ENCODE data around the gene JPH3.

JPH3 gene

DNA sequence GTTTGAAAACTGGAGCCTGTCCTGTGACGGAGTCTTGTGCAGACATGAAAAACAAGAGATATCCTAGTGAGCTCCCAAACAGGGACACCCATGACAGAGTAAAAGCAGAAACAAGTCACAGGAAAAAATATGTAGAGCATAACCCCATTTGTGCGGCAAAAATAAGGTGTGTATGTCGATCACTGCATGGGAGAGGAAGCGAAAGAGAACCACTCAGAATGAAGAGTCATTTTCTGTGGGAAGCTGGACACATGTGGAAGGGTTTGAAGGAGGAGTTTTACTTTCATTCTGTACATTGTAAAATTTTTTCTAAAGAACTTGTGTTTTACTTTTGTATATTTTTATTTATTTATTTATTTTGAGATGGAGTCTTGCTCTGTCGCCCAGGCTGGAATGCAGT is 72.1 kb downstream of the JPH3 start:
- TF ChIP-seq, protein P1, sequence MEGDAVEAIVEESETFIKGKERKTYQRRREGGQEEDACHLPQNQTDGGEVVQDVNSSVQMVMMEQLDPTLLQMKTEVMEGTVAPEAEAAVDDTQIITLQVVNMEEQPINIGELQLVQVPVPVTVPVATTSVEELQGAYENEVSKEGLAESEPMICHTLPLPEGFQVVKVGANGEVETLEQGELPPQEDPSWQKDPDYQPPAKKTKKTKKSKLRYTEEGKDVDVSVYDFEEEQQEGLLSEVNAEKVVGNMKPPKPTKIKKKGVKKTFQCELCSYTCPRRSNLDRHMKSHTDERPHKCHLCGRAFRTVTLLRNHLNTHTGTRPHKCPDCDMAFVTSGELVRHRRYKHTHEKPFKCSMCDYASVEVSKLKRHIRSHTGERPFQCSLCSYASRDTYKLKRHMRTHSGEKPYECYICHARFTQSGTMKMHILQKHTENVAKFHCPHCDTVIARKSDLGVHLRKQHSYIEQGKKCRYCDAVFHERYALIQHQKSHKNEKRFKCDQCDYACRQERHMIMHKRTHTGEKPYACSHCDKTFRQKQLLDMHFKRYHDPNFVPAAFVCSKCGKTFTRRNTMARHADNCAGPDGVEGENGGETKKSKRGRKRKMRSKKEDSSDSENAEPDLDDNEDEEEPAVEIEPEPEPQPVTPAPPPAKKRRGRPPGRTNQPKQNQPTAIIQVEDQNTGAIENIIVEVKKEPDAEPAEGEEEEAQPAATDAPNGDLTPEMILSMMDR (IDR thresholded peaks at IDR 0.05), result no peak

DNA sequence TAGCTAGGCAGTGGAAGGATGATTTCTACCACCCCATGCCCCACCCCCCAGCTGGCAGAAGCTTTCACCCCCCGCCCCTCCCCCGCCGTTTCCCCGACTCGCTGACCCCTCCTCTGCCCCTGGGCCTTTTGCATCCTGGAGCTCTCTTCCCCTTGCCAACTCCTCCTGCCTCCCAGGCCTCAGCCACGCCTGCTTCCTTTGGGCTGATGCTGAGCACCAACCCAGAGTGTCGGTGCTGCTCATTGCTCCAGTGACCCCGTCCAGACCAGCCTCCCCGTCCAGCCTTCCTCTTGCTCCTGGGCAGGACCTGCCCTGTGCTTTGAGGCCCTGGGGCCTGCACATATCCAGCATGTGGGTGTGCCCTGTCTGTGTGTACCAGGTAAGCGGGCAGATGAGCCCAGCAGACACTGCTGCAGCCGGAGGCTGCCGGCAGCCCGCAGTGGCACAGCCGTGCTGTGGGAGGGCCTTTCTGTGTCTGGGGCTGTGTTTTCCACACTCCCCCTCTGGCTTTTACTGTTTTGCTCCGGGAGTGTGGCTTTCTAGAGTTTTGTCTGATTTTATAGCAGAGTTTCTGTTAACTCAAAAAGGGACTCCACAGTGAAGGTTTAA is 72.9 kb downstream of the JPH3 start:
- TF ChIP-seq, protein P1 (IDR thresholded peaks at IDR 0.05), result no peak

DNA sequence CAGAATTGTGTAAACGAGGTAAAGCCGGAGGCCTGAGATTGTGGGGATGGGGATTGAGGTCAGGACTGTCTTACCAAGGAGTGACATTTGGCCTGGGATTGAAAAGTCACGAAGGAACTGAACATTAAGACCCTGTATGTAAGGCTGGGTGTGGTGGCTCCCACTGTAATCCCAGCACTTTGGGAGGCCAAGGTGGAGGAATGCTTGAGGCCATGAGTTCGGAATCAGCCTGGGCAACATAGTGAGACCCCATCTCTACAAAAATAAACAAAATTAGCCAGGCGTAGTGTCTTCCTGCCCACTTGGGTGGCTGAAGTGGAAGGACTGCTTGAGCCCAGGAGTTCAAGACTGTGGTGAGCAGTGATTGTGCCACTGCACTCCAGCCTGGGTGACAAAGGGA is 75.5 kb downstream of the JPH3 start:
- TF ChIP-seq, protein P1 (IDR thresholded peaks at IDR 0.05), result no peak

DNA sequence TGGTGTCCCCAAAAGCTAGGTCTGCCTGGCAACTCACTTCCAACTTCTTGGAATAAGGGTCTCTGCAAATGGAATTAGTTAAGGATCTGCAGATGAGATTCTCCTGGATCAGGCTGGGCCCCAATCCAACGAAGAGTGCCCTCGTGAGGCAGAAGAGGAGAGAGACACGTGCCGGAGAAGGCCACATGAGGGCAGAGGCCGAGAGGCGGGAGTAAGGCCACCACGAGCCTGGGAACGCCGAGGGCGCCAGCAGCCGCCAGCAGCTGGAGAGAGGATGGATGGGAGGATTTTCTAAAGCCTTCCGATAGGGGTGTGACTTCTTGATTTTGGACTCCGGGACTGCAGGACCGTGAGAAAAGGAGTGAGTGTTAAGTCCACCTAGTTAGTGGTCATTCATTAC is 76.3 kb downstream of the JPH3 start:
- TF ChIP-seq, protein P1 (IDR thresholded peaks at IDR 0.05), result no peak

DNA sequence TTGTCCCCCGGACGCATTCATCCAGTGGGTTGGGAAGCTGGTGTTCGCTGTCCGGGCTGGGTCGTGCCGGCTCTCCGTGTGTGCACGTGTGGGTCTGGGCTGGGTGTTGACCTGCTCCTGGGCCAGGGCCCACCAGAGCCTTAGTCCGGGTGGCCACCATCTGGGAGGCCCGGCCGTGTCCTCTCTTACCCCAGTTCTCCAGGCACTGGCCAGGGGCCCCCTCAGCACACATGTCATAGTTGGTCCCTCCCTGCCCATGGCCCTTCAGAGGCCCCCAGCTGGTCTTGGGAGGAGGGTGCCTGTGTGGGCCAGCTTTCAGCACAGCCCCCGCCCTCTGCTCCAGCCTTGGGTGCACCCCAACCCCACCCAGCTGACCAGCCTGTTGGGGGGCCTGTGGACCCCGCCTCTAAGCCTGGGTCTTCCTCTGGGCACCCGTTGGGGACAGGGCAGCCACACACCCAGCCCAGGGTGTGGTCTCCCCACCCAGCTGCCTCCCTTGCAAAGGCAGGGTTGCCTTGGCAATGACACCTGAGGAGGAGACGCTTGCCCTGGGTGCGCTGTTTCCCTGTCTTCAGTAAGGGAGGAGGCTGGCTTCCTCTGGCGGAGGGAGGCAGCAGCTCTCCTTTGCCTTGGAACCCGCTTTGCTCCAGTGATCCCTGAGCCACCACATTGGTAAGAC is 77.4 kb downstream of the JPH3 start:
- TF ChIP-seq, protein P1 (IDR thresholded peaks at IDR 0.05), result no peak

DNA sequence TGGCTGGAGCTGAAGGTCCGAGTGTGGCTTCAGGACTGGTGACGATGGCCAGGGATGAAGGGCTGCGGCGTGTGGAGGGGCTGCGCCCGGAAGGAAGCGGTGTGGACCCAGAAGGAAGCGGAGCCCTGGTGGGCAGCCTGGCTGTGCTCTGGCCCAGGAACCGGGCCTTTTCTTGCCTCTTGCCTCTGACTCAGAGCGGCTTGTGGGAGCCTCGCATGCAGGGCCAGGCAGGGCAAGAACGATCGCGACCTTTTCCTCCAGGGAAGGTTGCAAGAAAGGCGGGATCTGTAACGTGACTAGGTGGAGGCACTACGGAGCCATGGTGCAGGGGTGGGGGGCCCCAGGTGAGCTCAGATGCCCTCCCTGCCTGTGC is 78.0 kb downstream of the JPH3 start:
- TF ChIP-seq, protein P1 (IDR thresholded peaks at IDR 0.05), result no peak

DNA sequence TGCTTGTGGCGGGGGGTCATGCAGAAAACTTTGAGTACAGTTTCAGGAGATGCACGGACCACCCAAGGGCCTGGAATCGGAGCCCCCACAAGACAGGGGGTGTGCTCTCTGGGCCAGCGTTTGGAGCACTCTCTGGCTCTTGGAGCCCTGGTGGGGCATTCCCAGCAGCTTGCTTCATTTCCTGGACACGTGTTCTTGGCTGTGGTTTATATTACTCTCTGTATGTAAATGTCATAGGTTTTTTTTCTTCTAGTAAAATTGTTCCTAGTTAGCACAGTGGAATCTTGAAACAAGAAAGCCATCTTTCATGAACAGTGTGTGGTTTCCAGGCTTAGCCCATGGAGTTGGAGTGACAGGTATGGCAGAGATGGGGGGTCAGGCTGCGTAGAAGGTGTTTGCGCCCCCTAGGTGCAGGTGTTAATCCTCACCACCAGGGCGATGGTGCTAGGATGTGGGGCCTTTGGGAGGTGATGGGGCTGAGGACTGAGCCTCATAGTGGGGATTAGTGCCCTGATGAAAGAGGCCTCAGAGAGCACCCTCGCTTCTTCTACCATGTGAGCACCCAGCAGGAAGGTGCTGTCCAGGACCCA is 79.8 kb downstream of the JPH3 start:
- TF ChIP-seq, protein P1 (IDR thresholded peaks at IDR 0.05), result peak; percentile 28; the same call in 1 of the 2 replicates
